Measurements from ENCODE around the gene ARID5A. TPM values are rescaled to one million over a fixed set of nuclear protein-coding genes. Genes with fewer than 3 reads are reported as not detected.

The ARID5A gene
- total and polyA plus RNA-seq, 2 of the 13 experiments (the other 11 are each of a cell fraction or from before 2014, with no cell fraction given) = 6.0 to 9.5 TPM

GRCh38 chr2:96565111-96565510 is 28.6 kb downstream of the ARID5A start:
- no peak overlapping the region for H3K9ac ChIP-seq (ENCODE audit: insufficient read depth, low read depth, low read length)
- no TSS peak for BruUV-seq (replicated peaks)
- ATAC-seq = no peak
- no peak overlapping the region for H3K4me2 ChIP-seq (ENCODE audit: low read depth, low read length)
- H3K27me3 ChIP-seq (ENCODE audit: control insufficient read depth in 1 of 2, insufficient read depth in 2 of 2, low read length in 2 of 2) = no peaks in the 10 kb centered on the region
- no peak overlapping the region for H2AFZ ChIP-seq (ENCODE audit: low read length)
- no peak overlapping the region for H3K27ac ChIP-seq (ENCODE audit: extremely low read length, insufficient read depth, low read length)
- H3K36me3 ChIP-seq (replicated peaks in 1 of 2; ENCODE audit: control insufficient read depth in 1 of 2, insufficient read depth in 2 of 2, low read length in 2 of 2) = no peaks in the 10 kb centered on the region
- no peak overlapping the region for H3K4me3 ChIP-seq (replicated peaks in 1 of 3; ENCODE audit: insufficient read depth in 1 of 3, low read depth in 2 of 3, low read length in 3 of 3)
- no peaks in the 10 kb centered on the region for H4K20me1 ChIP-seq (ENCODE audit: insufficient read depth, low read length)
- intact Hi-C loops (cut with micrococcal nuclease; ENCODE audit: unreplicated experiment) (no loop called here), in situ Hi-C loops (cut with HindIII; ENCODE audit: extremely low pct_ligation_motif_present, low pct_unique_long_range_greater_than_20kb) (no loop called here)
- ChIA-PET POLR2A (no interaction called here), CTCF (ENCODE audit: low intra/inter-chr PET ratio, low total read pairs) (no interaction called here)
- DNase-seq (ENCODE audit: low spot score) = no peak
- H3K4me1 ChIP-seq (ENCODE audit: insufficient read depth, low read length) = peaks cover 8% of the 10 kb centered on the region
- no peak for FAIRE-seq
- H3K9me3 ChIP-seq (ENCODE audit: low read length) = no peaks in the 10 kb centered on the region
- WGBS (ENCODE audit: low lambda C conversion rate) = 46% methylated on average over 5 of the region's 5 CpGs
- H3K79me2 ChIP-seq (ENCODE audit: insufficient read depth, low read length) = no peaks in the 10 kb centered on the region
- no peak for TF ChIP-seq ZNF275 (CRISPR knock-in tag; IDR thresholded peaks at IDR 0.05; ENCODE audit: borderline replicate concordance)
- no peak for TF ChIP-seq HNF1B (CRISPR knock-in tag; IDR thresholded peaks at IDR 0.05)
- no peak for TF ChIP-seq PHF20 (CRISPR knock-in tag; IDR thresholded peaks at IDR 0.05)
- TF ChIP-seq ZBTB20 (CRISPR knock-in tag; IDR thresholded peaks at IDR 0.05; ENCODE audit: borderline replicate concordance, low read depth) = no peak
- TF ChIP-seq ZBTB39 (CRISPR knock-in tag; IDR thresholded peaks at IDR 0.05) = no peak
- TF ChIP-seq TERF1 (CRISPR knock-in tag; IDR thresholded peaks at IDR 0.05) = no peak
- TF ChIP-seq CEBPZ (IDR thresholded peaks at IDR 0.05; ENCODE audit: low read length) = no peak
- TF ChIP-seq TBX2 (CRISPR knock-in tag; IDR thresholded peaks at IDR 0.05; ENCODE audit: borderline replicate concordance) = no peak
- TF ChIP-seq DBP (CRISPR knock-in tag; IDR thresholded peaks at IDR 0.05; ENCODE audit: not compliant biosample characterization) = no peak
- TF ChIP-seq RARA (CRISPR knock-in tag; IDR thresholded peaks at IDR 0.05) = no peak
- no peak for TF ChIP-seq ZNF446 (CRISPR knock-in tag; IDR thresholded peaks at IDR 0.05)
- TF ChIP-seq SP5 (CRISPR knock-in tag; IDR thresholded peaks at IDR 0.05; ENCODE audit: borderline replicate concordance, low read depth) = no peak
